COR-L47 (cell line): ENCODE data around the gene ZNF260.

ENCODE experiments used
- DNase-seq: peaks from one replicate; lab custom pipeline; 2025; lab: John Stamatoyannopoulos, UW

ZNF260 gene

DNA sequence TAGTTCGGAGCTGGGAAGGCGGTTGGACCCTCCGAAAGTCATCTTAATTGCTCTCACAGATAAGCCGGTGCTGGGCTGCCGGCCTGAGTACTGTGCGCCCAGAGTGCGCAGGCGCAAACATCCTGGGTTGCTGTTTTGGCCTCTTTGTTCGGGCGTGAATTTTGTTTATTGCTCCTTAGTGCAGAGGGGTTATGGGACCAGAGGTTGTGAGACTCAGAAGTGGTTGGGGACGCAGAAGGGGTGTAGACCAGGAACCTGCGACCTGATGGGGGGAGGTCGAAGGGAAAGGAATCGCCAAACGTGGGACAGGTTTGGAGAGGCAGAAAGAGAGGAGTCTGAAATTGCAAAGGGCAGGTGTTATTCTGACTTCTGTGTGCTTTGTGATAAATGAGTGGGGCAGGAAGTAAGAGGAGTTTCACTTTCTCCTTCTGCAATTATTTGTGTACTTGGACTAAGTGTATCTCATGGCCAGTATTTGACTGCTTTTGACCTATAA is 38.1 kb downstream of the ZNF260 start:
- DNase-seq = peak; percentile 92

- DNase-seq = peak; percentile 97
Measured at GRCh38 chr19:36489118-36489919, 38.8 kb downstream of the ZNF260 start, which contains the start of gene ZNF566. Gene ZNF566 (minus strand): TSS chr19:36489561. CDS start chr19:36476557, 13,004 bp downstream.

GRCh38 chr19:36488846-36489117 is 39.3 kb downstream of the ZNF260 start:
- peak; percentile 26 for DNase-seq

- no peak for DNase-seq
Measured at GRCh38 chr19:36488118-36488845, 39.8 kb downstream of the ZNF260 start.

DNA sequence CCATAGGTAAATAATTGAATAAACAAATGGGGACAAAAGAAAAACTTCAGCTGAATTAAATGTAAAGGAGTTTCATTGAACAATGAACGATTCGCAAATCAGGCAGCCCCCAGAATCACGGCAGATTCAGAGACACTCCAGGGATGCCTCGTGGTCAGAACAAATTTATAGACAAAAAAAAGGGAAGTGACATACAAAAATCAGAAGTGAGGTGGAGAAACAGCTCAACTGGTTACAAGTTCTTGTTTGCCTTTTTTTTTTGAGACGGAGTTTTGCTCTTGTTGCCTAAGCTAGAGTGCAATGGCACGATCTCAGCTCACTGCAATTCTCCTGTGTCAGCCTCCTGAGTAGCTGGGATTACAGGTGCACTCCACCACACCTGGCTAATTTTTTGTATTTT is 44.4 kb downstream of the ZNF260 start:
- DNase-seq = no peak

- DNase-seq = no peak
Measured at GRCh38 chr19:36482876-36483275, 45.2 kb downstream of the ZNF260 start.
